Heart right ventricle (tissue), 16 donors: Measurements from ENCODE around the gene TEF. TPM values are rescaled to one million over a fixed set of nuclear protein-coding genes. Genes with fewer than 3 reads are reported as not detected.
"Not testable (repeated sequence)": the region's sequence is repeated elsewhere in the genome, so short reads cannot be mapped to it uniquely, and the experiment has no call there.

Source experiments
- ATAC-seq, 8 donors: fragments of 200-7000 bp; cut with Tn5 transposase; one replicate each; pipeline ENCODE4 v1.9.1; 2020; ENCODE audit warnings: mild to moderate bottlenecking in 8 of 8, moderate library complexity in 8 of 8, moderate number of reproducible peaks in 1 of 8
- DNase-seq, 2 donors: peaks; one replicate each; pipeline ENCODE4 v3.0.0-alpha.2; 2020
- H3K27ac ChIP-seq, 10 donors: fragments of 200-600 bp; sonication (generic) in 2 of 10; one replicate each; pipeline versions ENCODE4 v1.5.0 to v1.8.0; 2020 to 2022; ENCODE audit warnings: mild to moderate bottlenecking in 3 of 10
- H3K27me3 ChIP-seq, 7 donors: fragments of 200-600 bp; one replicate each; pipeline ENCODE4 v1.8.0; 2021 to 2022; ENCODE audit warnings: mild to moderate bottlenecking in 2 of 7
- H3K36me3 ChIP-seq, 9 donors: fragments of 200-600 bp; sonication (generic) in 1 of 9; one replicate each; pipeline versions ENCODE4 v1.5.0 to v1.8.0; 2020 to 2022; ENCODE audit warnings: mild to moderate bottlenecking in 2 of 9
- H3K4me1 ChIP-seq, 9 donors: fragments of 200-600 bp; sonication (generic) in 1 of 9; one replicate each; pipeline versions ENCODE4 v1.5.0 to v1.8.0; 2020 to 2022; ENCODE audit warnings: mild to moderate bottlenecking in 4 of 9
- H3K4me3 ChIP-seq, 10 donors: fragments of 200-600 bp; sonication (generic) in 2 of 10; one replicate each; pipeline versions ENCODE4 v1.5.0 to v1.8.0; 2020 to 2022; ENCODE audit warnings: mild to moderate bottlenecking in 7 of 10, moderate library complexity in 2 of 10
- H3K9me3 ChIP-seq, 11 donors: fragments of 200-600 bp in 10 of 11; sonication (generic) in 2 of 11; one replicate each; pipeline versions ENCODE4 v1.5.0 to v1.8.0; 2013 to 2022; ENCODE audit warnings: mild to moderate bottlenecking in 2 of 11, control low read depth in 1 of 11, moderate library complexity in 1 of 11
- WGBS, 2 donors: extraction: QIAGEN DNeasy Blood & Tissue Kit; methylation state at CpG; one replicate each; pipeline ENCODE4 v1.1.7; 2013; ENCODE audit warnings: inconsistent platforms in 1 of 2; 5-methylcytosine and 5-hydroxymethylcytosine counted together
- intact Hi-C, 10 donors: fragments of 100-400 bp; cut with DNase I; formaldehyde crosslinking; loops; one replicate each; pipeline versions ENCODE4 v1.11.1 to v1.14.2; 2022
- polyA plus RNA-seq, 2 donors: library from polyadenylated mRNA; stranded (reverse); fragments of 200-250 nt; gene quantifications; one replicate each; pipeline ENCODE4 v1.2.3, GENCODE V29; 2013
- total RNA-seq, 10 donors: library from RNA; stranded (reverse); fragmentation: NEBNext Ultra II Directional in 3 of 10; extraction: Animal tissue kit (Norgen Biotek cat#: 25700) in 3 of 10; gene quantifications; one replicate each; pipeline versions ENCODE4 v1.2.1 to v1.2.4, GENCODE V29; 2021 to 2023
- TF ChIP-seq, protein P1 (sequence below), 9 donors: fragments of 200-600 bp; sonication (generic) in 2 of 9; IDR thresholded peaks; one replicate each; pipeline versions ENCODE4 v1.5.0 to v1.8.0; 2021 to 2022; ENCODE audit warnings: antibody characterized with exemption in 9 of 9, mild to moderate bottlenecking in 5 of 9, moderate library complexity in 1 of 9
- donor health status: Arrhythmogenic right ventricular cardiomyopathy.
- donor health status: ischemic (EF 13 %, LVEDD 7.1; RV severe dilation, severe dysfunction).
- donor health status: healthy with polysubstance abuse.
- donor health status: DM: no; HTN: yes; CAD: no.
- donor health status: DM: no; HTN: no; CAD: no.
- donor health status: ischemic (EF 25% LVEDD 6.9; RV normal size, moderate dysfunction).
- donor health status: ischemic (EF 25% LVEDD 5.7; RV mildly dilated, moderate dysfunction).
- donor health status: healthy.
- donor health status: DM: yes; HTN: yes; CAD: no.
- donor health status: Ischemic cardiomyopathy.
- donor health status: ischemic (EF 35%, LVEDD 5.7; RV mildly dilated, moderate dysfunction).
- donor health status: nonischemic (EF 11% LVEDD 7.7; RV severe dilation, severe dysfunction).
- donor health status: DM: yes; HTN: yes; CAD: no.
- donor health status: PGD.
- donor health status: ischemic (EF 29% LVEDD 5.4; RV normal size, mild dysfunction).
- donor health status: nonischemic (EF 23%, LVEDD 6.1; RV moderate dilation, normal function).

TEF gene
- total and polyA plus RNA-seq, 12 donors: 5.5 to 29.1 (median 16.9) TPM

DNA sequence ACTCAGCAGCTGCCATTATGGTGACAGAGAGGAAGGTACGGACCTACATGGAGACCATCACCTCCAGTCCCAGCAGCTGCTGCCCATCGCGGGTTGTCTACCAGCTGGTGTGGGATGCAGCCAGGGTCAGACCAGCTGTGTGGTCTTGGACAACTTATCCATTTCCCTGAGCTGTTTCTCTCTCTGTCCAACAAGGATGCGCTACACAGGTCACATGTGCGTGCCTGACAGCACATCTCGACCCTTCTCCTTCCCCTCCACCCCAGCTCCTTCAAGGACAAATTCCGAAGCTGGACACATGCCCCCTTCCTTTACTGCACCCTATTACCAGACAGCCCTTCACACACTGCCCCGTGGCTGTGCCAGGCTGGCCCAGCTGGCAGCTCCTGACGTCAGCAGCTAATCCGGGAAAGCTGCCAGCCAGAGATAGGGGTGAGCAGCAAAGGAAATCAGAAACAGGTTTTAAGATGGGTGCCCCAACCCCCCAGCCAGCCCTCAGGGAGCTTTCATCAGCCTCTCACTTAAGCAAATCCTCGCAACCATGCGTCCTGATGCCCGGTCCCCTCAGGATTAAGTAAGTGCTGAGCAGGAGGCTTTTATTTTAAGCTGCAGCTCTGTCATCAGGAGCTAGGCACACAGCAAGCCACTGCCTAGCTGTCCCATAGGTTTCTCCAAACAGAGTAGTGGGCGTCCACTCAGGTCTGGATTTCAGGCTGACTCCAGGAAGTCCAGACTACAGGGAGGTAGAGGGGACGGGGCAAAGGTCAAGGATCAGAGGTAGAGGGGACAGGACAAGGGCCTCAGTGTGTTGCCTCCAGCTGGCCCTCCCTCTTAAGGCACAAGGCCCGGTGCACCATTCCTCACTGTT is 20.3 kb downstream of the TEF start:
- TF ChIP-seq, protein P1, sequence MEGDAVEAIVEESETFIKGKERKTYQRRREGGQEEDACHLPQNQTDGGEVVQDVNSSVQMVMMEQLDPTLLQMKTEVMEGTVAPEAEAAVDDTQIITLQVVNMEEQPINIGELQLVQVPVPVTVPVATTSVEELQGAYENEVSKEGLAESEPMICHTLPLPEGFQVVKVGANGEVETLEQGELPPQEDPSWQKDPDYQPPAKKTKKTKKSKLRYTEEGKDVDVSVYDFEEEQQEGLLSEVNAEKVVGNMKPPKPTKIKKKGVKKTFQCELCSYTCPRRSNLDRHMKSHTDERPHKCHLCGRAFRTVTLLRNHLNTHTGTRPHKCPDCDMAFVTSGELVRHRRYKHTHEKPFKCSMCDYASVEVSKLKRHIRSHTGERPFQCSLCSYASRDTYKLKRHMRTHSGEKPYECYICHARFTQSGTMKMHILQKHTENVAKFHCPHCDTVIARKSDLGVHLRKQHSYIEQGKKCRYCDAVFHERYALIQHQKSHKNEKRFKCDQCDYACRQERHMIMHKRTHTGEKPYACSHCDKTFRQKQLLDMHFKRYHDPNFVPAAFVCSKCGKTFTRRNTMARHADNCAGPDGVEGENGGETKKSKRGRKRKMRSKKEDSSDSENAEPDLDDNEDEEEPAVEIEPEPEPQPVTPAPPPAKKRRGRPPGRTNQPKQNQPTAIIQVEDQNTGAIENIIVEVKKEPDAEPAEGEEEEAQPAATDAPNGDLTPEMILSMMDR (IDR thresholded peaks at IDR 0.05): no peak
- WGBS, 2 donors: 30 to 38% methylated on average over 16 of the region's 16 CpGs
- ATAC-seq (peak; percentile 36 to 82 (median 78)), DNase-seq (peak; percentile 73 to 78)
- Histone ChIP-seq H3K27me3 (no peaks in the 10 kb centered on the region), H3K36me3 (peaks cover 0 to 31% (median 17%) of the 10 kb centered on the region in 9 donors), H3K4me1 (peaks cover 0 to 28% (median 24%) of the 10 kb centered on the region in 9 donors), H3K27ac (peak overlapping the region; percentile 8 to 87 (median 78)), H3K4me3 (no peak overlapping the region), H3K9me3 (no peaks in the 10 kb centered on the region)
- intact Hi-C loops: loop anchor here in 8 of 10 donors (2.0 to 5.0 kb wide), 4 partner anchors 115 to 130 kb away; no protein-coding TSS in a partner anchor

DNA sequence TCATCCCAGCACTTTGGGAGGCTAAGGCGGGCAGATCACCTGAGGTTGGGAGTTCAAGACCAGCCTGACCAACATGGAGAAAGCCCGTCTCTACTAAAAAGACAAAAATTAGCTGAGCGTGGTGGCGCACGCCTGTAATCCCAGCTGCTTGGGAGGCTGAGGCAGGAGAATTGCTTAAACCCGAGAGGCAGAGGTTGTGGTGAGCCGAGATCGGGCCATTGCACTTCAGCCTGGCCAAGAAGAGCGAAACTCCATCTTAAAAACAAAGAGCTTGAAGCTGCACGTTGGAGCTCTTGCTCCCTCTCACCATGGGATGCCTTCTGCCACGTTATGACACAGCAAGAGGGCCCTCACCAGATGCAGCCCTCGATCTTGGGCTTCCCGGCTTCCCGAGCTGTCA is 21.1 kb downstream of the TEF start:
- DNase-seq, H3K4me3 ChIP-seq, H3K27me3 ChIP-seq, ATAC-seq, H3K9me3 ChIP-seq: not testable (repeated sequence)
- WGBS, 2 donors: 93 to 94% methylated on average over 14 of the region's 14 CpGs
- intact Hi-C loops: loop anchor here in 8 of 10 donors (1.0 to 5.0 kb wide), 5 partner anchors 114 to 129 kb away; no protein-coding TSS in a partner anchor
- Histone ChIP-seq H3K27ac (peak overlapping the region in 8 of 10 donors; percentile 42 to 87 (median 78)), H3K4me1 (peaks cover 0 to 28% (median 24%) of the 10 kb centered on the region in 9 donors), H3K36me3 (peaks cover 0 to 23% (median 9%) of the 10 kb centered on the region in 9 donors)

DNA sequence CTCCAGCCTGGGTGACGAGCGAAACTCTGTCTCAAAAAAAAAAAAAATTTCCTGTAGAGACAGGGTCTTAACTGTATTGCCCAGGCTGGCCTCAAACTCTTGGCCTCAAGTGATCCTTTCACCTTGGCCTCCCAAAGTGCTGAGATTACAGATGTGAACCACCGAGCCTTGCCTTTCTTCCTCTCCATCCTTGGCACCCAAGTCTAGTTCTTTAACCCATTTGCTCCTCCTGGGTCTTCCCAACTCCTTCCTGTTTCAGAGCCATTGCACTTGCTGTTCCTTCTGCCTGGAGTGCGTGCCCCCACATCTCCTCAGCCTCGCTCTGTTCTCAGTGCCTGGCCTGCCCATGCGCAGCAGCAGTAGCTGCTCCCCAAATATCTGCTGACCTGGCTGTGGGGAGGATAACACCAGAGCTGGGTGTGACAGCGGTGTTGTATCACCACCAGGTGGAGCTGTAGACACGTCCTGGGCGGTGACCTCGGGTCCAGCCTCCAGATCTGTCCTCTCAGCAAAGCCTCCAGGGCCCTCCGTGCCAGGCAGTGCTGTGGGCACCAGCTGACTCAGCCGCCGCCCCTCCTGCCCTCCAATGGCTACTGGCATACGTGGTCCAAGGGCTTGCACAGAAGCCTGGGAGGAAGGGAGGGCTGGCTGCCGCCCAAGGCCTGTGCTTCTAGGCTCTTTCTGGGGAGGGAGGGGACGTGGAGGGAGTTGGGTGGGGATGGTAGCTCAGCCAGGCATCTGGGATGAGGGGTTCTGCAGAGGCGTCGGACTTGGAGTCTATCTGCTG is 22.0 kb downstream of the TEF start:
- no peaks in the 10 kb centered on the region for H3K9me3 ChIP-seq
- peak overlapping the region in 1 of 10 donors; percentile 20 for H3K4me3 ChIP-seq
- ATAC-seq: peak; percentile 85 to 94 (median 91)
- intact Hi-C loops: loop anchor here (1.0 to 5.0 kb wide), 5 partner anchors 113 to 129 kb away; no protein-coding TSS in a partner anchor
- peak overlapping the region in 7 of 10 donors; percentile 35 to 82 (median 77) for H3K27ac ChIP-seq
- peak; percentile 91 for DNase-seq
- H3K36me3 ChIP-seq: peaks cover 0 to 14% (median 3%) of the 10 kb centered on the region in 9 donors
- no peaks in the 10 kb centered on the region for H3K27me3 ChIP-seq
- 12 to 15% methylated on average over 18 of the region's 18 CpGs for WGBS, 2 donors
- TF ChIP-seq, protein P1 (IDR thresholded peaks at IDR 0.05): peak; percentile 95 to 98 (median 98)
- H3K4me1 ChIP-seq: peaks cover 0 to 28% (median 24%) of the 10 kb centered on the region in 9 donors

DNA sequence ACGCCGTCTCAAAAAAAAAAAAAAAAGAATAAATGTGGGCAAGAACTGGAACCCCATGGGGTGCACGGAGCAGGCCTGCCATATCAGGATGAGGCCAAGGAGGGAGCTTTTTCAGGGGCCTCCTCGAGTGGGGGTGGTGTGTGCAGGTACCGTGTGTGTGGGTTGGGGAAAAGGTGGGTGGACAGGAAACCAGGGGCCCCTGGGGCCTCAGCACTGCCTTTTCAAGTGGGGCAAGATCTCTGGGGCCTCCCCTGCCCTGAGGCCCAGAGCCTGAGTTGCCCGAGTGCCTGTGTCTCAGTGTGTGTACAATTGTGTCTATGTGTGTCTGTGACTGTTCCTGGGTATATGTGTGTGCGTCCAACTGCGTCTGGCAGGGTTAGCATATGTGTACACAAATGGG is 23.8 kb downstream of the TEF start:
- intact Hi-C loops: loop anchor here in 1 of 10 donors (2.0 kb wide), 1 partner anchor 111 kb away; no protein-coding TSS in a partner anchor
- 92% methylated on average over 8 of the region's 8 CpGs for whole genome bisulfite sequencing, 2 donors
- Histone ChIP-seq H3K9me3 (no peaks in the 10 kb centered on the region), H3K27me3 (no peaks in the 10 kb centered on the region), H3K4me3 (no peak overlapping the region), H3K36me3 (no peaks in the 10 kb centered on the region), H3K4me1 (peaks cover 5 to 41% (median 34%) of the 10 kb centered on the region in 9 donors), H3K27ac (no peak overlapping the region)
- TF ChIP-seq, protein P1 (IDR thresholded peaks at IDR 0.05): no peak
- ATAC-seq: no peak
- DNase-seq: no peak
